Fibroblast of peridontal ligament (primary cell): ENCODE data around the gene FUT3.
"Not testable (repeated sequence)": the region's sequence is repeated elsewhere in the genome, so short reads cannot be mapped to it uniquely, and the experiment has no call there.

Experiments used
- DNase-seq: peaks from one replicate; pipeline ENCODE4 v3.0.0-alpha.2; 2010; ENCODE audit errors: extremely low read depth

The FUT3 gene

DNA sequence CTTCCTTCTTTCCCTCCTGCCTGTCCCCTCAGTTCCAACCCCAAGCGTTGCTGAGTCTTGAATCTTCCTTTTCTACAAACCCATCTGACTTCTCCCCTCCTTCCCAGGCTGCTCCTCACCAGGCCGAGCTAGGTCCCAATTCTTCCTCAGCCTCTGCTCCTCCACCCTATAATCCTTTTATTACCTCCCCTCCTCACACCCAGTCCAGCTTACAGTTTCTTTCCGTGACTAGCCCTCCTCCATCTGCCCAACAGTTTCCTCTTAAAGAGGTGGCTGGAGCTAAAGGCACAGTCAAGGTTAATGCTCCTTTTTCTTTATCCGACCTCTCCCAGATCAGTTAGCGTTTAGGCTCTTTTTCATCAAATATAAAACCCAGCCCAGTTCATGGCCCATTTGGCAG lies 2.6 kb downstream of the FUT3 start:
- not testable (repeated sequence) for DNase-seq

DNA sequence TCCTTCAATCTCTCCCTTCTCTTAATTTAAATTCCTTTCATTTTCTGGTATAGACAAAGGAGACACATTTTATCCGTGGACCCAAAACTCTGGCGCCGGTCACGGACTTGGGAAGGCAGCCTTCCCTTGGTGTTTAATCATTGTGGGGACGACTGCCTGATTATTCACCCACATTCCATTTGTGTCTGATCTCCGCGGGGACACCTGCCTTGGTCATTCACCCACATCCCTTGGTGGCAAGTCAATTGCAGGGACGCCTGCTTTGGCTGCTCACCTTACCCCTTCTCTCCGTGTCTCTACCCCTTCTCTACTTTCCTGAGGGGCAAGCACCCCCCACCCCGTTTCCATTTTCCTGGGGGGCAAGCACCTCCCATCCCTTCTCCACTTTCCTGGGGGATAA lies 3.4 kb downstream of the FUT3 start:
- DNase-seq = not testable (repeated sequence)

DNA sequence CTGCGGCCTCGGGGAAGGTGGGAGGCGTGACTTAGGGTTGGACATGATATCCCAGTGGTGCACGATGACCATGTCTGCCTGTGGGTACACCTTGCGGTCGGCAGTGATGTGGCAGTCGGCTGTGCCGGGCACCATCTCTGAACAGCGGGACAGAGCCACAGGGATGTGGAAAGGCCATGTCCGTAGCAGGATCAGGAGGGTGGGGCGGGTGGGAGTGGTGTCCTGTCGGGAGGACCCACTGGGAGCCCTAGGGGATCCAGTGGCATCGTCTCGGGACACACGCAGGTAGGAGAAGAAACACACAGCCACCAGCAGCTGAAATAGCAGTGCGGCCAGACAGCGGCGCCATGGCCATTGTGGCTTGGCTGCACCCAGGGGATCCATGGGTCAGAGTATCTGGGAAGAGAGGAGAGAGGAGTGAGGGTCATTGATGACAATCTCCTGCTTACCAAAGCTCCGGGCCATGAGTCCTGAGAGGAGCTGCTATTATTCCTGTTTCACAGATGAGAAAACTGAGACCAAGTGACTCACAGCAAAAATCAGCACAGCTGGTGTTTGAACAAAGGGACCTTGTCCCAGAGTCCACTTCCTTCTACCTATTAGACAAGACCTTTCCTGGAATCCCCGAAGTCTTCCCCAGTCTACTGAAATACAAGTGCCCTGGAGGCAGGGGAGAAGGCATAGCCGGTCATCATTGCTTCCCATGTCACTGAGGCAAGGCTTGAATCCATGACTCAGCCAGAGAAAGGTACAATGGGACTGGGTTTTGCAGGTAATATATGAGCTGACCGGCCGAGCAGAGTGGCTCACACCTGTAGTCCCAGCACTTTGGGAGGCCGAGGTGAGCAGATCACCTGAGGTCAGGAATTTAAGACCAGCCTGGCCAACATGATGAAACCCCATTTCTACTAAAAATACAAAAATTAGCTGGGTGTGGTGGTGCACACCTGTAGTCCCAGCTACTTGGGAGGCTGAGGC lies 6.5 kb downstream of the FUT3 start:
- no peak for DNase-seq

DNA sequence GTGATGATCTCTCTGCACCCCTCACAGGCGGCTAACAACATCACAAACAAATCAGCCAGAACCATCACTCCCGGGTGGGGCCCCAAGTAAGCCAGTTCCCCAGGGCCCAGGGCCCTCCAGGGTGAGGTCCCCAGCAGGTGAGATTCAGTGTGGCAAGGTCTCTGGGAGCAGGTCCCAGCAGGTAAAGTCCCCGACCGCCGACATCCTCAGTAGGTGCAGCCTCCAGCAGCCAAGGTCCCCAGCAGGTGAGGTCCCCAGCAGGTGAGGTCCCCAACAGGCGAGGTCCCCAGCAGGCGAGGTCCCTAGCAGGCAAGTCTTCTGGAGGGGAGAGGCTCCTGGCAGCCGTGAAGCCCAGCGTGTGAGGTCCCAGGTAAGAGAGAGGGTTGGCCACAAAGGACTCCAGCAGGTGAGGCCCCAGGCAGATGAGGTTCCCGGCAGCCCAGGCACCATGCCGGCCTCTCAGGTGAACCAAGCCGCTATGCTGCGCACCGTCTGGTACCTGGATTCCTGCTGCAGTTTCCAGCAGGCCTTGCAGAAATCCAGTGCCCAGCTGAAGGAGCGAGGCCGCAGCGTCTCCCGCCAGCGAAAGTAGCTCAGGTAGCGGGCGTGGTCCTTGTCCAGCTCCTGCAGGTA lies 7.8 kb downstream of the FUT3 start:
- no peak for DNase-seq

DNA sequence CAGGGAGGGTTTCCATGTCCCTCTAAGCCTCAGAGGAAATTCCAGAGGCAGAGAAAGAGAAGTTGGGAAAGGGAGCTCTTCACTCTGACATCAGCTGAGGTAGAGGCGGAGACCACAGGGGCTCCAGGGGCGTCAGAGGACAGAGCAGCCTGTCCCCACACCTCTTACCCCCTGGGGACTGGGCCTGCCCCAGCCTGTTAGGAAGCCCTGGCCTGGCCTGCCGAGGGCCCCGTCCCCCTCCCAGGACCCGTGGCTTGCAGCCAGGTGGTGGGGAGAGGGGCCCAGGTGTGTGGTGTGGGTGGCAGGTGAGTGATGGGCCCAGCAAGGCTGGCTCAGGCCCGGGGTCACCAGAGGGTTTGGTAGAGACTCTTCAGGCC lies 9.5 kb downstream of the FUT3 start:
- not testable (repeated sequence) for DNase-seq

DNA sequence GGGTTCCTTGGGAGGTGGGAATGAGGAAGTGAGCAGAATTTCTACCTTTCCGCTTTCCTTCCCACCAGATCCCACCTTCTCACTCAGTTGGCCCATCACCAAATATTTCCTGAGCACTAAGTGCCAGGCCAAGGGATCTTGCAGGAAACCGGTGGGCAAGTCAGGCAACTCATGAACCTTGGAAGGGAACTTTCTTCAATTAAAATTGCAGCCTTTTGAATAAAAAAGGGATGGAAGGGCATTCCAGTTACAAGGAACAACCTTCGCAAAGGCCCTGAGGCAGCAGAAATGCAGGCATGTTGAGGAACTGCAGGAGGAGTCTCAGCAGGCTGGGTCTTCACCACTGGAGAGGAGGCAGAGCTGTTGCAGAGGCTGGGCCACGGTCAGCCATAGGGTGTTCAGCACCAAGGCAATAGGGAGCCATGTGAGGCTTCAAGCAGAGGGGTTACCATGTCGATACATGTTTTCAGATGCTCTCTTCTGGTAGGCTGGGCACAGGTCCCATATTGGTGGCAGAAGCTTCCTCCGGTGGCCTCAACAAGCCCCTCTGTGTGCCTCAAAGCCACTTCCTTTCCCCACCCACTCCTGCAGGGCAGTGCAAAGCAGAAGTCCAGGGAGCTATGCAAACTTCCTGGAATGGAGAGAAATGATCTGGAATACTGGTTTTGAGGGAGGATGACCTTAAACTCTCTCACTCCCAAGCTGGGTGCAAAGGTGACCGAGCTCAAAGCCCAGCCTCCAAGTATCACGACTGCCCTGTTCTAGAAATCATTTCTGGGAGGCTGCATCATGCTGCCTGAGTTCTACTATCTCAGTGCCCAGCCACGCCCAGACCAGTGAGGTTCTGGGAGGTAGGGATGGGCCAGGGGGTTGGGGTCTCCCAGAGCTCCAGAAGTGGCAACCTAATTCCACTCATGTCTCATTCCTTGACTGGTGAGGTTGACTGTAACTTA lies 11.9 kb downstream of the FUT3 start, which contains the start of gene FUT6:
TSS of gene FUT6 (minus strand) at position 638 of the 953 bp plus-strand sequence. CDS start 7,135 bp downstream, outside the sequence.
- DNase-seq = no peak

DNA sequence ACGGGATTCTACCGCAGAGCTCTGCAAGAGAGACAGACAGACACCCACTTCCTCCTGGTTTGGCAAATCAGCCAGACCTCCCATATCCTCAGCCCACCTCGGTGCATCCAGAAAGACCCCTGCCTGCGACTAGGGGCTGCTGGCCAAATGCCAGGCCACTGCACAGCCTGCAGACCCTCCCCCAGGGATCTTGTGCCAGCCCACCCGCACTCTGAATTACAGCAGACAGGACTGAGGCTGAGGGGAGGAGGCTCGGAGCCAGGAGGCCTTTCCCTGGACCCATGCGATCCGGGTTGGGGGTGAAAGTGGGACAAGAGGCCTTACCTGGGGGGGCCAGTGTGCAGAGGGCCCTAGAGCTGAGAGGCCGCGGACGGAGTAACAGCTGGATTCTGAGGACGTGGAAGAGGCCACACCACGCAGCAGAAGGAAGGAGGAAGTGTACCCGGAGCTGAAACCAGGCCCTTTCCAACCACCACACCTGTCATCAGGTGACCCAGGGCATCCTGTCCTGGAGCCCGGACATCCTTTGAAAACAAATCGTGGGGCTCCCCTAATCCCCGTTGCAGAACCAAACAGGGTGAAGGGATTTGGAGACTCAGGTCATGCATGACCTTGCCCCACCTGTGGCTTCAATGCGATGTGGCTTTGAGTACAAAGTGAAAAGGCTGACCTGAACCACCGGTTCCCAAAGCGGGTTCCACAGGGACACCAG lies 12.7 kb downstream of the FUT3 start:
- DNase-seq = no peak

DNA sequence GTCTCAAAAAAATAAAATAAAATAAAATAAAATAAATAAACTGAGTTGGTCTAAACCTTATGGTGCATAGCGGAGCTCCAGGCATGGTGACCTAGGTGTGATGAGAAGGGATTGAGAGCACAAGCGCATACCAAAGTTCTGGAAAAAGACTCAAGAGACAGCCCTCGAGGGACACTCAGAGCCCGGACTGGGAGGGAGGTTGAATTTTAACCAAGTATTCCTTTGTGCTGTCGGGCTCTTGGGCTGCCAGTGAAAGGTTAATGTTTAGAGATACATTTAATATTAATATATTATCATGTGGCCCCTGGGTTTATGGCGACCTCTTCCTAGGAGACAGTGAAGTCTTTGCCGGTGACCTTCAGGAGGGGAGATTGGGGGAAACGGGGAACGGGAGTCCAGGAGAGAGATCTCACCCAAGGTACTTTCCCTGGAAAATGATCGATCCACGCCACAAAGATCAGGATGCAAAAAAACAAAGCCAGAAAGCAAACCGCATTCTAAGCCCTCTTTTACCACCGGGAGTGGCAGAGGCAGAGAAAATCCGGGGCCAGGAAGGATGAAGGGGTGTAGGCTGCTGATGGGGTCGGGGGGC lies 13.4 kb downstream of the FUT3 start:
- DNase-seq = no peak

DNA sequence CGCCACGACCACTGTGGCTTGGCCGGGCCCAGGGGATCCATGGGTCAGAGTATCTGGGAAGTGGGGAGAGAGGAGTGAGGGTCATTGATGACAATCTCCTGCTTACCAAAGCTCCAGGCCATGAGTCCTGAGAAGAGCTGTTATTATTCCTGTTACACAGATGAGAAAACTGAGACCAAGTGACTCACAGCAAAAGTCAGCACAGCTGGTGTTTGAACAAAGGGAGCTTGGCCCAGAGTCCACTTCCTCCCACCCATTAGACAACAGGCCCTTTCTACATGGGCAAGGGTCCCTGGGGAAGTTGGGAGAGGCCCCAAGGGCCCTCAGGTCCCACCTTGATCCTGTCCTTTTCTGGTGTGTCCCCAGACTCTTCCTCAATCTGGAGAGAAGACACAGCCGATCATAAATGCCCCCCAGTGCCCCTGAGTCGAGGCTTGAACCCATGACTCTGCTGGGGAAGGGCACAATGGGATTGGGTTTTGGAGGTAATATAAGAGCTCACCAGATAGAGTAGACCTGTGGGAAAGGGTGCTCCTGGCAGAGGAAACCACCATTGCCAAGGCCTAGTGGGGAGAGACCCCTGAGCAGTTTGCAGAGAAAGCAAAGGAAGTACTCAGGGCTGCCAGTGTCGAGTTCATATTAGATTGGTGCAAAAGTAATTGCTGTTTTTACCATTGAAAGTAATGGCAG lies 18.6 kb downstream of the FUT3 start:
- no peak for DNase-seq

DNA sequence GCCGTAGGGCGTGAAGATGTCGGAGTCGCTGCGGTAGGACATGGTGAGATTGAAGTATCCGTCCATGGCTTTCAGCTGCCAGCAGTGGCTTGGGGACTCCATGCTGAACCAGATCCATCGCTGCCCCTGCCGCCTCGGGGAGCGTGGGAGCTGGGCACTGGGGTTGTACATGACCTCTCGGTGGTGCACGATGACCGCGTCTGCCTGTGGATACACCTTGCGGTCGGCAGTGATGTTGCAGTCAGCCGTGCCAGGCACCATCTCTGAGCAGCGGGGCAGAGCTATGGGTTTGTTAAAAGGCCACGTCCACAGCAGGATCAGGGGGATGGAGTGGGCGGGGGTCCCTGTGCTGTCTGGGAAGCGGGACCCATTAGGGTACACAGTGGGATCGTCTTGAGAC lies 19.2 kb downstream of the FUT3 start:
- DNase-seq = no peak

DNA sequence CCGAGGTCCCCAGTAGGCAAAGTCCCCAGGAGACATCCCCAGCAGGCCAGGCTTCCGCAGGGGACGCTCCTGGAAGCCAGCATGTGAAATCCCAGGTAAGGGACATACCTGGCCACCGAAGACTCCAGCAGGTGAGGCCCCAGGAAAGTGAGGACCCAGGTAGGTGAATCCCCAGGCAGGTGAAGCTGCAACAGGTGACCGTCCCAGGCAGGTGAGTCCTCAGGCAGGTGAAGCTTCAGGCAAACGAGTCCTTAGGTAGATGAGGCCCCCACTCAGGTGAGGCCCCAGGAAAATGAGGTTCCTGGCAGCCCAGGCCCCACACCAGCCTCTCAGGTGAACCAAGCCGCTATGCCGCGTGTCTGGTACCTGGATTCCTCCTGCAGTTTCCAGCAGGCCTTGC lies 20.1 kb downstream of the FUT3 start:
- no peak for DNase-seq

DNA sequence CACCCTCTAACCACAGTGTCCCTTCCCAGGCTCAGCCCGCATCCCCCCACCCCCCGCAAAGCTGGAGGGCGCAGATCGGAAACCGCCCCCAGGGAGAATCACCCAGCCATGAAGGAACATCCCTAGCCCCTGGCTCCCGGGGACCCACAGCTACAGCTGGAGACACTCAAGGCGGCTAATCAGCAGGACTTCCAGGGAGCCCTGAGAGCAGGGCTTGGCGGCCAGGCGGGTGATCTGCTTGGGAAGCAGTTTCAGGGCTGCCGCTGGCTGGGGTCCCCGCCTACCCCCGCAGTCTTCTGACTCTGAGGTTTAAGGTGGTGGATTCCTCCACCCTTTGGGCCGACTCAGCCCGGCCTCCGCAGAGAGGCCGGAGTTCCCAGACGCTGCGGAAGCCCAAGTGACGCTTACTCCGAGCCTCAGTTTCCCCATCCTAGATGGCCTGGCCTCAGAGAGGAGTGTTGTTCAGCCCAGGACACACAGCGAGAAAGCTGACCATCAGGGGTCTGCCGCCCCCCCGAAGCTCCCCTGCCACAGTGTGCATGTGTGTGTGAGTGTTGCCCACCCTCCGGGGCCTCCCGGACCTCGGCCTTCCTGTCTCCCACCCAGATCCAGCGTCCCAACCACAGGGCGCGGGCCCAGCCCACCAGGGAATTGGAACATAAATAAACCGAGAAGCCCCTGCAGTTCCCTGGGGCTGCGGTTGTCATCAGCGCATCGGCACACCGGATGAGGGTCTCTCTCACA lies 21.5 kb downstream of the FUT3 start:
- no peak for DNase-seq

DNA sequence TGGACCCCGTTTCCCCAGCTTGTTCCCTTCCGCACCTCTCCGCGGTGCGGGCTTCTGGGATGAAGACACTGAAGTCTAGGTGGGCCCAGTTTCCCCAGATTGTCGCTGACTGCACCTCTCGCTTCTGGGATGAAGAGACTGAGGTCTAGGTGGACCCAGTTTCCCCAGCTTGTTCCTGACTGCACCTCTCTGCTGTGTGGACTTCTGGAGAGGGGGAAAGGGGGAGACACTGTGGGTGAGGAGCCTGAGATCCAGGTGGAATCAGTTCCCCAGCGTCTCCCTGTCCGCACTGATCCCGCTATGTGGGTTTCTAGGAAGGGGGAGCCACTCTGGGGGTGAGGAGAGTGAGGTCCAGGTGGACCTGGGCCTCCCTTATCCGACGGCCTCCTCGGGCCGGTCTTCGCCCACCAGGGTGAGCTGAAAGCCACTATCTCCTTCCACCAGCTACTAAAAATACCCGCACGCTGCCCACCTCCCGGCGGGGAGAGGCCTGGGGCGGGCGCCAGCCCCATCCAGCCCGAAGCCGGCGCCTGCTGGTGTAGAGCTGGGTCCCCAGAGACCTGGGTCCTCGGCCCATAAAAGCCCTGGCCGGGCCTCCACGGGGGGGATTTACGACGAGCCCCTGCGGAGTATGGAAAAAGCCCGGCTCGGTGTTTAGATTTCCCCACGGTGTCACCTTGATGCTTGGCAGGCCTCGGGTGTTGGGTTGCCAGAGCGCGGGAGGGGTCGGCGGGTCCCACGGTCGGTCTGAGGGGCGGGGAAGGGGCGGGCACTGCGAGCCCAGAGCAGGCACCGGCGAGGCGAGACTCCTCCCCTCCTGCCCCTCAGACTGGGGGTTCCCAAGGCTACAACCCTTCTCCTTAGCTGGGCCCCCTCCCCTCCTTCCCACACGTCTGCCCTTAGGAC lies 22.3 kb downstream of the FUT3 start:
- no peak for DNase-seq

DNA sequence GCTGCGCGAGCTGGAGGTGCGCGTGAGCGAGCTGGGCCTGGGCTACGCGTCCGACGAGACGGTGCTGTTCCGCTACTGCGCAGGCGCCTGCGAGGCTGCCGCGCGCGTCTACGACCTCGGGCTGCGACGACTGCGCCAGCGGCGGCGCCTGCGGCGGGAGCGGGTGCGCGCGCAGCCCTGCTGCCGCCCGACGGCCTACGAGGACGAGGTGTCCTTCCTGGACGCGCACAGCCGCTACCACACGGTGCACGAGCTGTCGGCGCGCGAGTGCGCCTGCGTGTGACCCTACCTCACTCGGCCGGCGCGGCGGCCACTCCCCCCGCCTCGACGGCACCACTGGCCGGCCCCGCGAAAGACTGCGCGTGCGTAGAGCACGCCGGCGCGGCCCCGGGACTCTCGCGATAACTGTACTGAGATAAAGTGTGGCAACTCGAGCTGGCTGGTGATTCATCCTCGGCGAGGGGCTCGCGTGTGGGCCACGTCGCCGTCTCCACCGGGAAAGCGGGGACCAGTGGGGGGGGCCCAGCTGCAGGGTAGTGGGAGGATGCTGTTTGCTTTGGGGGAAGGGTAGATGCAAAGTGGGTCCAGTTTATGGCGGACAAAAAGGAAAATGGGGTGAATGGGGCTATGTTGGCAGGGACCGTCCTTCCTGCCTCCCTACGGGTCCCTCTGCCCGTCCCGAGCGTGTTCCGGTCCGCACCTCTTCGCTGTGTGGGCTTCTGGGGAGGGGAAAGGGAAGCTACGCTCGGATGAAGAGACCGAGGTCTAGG lies 23.2 kb downstream of the FUT3 start:
- DNase-seq = peak; percentile 82

DNA sequence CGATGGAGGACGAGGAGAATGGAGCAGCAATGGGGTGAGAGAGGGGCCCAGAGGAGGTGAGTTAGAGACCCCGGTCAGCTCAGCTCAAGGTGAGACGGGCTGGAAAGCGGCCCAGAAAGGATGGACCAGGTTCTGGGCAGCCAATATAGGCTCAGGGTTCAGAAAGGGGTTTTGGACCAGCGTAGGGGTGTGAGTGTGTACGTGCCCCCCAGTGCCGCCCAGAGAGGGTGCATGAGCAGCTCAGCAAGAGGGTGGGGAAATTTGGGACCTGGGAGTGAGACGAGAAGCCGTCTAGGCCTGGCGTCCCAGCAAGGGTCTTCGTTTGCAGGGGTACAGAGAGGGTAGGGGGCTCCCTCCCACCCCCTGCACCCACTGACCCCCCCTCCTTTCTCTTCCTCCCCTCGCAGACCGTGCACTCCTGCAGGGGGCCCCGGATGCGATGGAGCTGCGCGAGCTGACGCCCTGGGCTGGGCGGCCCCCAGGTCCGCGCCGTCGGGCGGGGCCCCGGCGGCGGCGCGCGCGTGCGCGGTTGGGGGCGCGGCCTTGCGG lies 23.8 kb downstream of the FUT3 start:
- no peak for DNase-seq

DNA sequence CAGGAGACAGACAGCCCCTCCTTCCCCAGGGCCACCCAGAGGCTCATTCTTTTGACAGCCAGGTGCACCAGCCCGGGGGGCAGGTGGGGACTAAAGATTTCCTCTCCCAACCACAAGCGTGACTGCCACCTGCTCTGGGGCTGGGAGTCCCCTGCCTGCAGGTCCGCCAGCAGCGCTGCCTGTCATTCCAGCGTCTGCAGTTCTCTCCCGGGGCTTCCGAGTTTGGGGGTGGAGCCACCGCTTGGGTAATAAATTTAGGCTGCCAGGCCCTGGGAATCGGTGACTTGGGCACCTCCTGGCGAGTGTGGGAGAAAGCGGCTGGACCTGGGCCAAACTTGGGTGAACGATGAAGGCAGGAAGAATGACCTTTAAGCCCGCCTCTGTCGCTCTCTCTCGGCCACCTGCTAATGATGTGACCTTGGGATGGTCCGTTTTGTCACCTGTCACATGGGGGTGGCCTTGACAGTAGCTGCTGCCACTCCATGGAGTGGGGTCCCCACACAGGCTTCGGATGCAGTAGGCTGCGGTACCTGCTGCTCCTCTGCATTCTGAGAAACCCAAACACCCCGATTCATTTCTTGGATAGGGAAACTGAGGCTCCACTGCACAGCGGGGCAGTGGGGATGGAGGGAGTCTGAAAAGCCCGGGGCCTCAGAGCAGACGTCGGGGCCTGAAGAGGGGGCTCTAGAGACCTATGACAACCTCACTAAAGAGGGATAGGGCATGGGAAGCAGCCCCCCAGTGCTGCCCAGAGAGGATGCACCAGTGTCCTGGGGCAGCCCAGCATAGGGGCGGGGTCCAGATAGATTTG lies 24.5 kb downstream of the FUT3 start:
- DNase-seq = peak; percentile 12

DNA sequence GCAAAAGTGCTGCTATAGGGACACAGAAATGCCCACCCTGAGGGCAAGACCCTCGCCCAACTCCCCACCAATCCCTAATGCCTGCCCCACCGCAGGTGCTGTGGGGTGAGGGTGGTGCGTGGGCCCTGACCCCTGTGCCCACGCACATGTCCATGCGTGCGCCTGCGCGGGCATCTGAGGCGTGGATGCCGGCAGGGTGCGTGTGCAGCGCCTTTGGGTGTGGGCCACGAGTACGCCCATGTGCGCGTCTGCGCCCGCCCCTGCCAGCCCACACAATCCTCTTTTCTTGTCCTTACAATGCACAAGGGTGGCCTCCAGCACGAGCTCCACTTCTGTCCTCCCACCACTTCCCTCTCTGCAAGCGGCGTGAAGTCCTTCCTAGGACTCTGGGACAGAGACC lies 26.1 kb downstream of the FUT3 start:
- no peak for DNase-seq
